ENCODE data around the gene TRIAP1. TPM values are rescaled to one million over a fixed set of nuclear protein-coding genes. Genes with fewer than 3 reads are reported as not detected.

TRIAP1 gene
- polyA plus RNA-seq, 1 of the 3 experiments (the other 2 are of a cell fraction), result 34.1 TPM

- CTCF ChIA-PET, result interaction anchor here (1.5 kb wide), 1 partner anchor 32 kb away, joined by 6 read pairs; no protein-coding TSS in a partner anchor
- Histone ChIP-seq H3K9me2 (no peaks in the 10 kb centered on the region), H3K27ac (ENCODE audit: low read depth in 2 of 2, low read length in 1 of 2) (no peak overlapping the region), H3K9me3 (no peaks in the 10 kb centered on the region), H3K4me2 (no peak overlapping the region), H3F3A (replicated peaks; ENCODE audit: insufficient read depth) (no peaks in the 10 kb centered on the region), H3K36me3 (replicated peaks in 1 of 2; ENCODE audit: control insufficient read depth in 1 of 2, insufficient read depth in 2 of 2, low read length in 1 of 2) (no peaks in the 10 kb centered on the region), H3K79me2 (ENCODE audit: insufficient read depth) (no peaks in the 10 kb centered on the region), H3K4me1 (ENCODE audit: control insufficient read depth in 1 of 2, insufficient read depth in 2 of 2, low read depth in 1 of 2, low read length in 1 of 2) (no peaks in the 10 kb centered on the region; a peak in 1 of 4 replicates), H2AFZ (ENCODE audit: low read depth) (no peak overlapping the region; the same call in 1 of the 2 replicates), H4K20me1 (ENCODE audit: insufficient read depth) (no peaks in the 10 kb centered on the region), H3K9ac (no peak overlapping the region), H3K27me3 (ENCODE audit: insufficient read depth) (no peaks in the 10 kb centered on the region), H3K4me3 (ENCODE audit: low read depth in 2 of 2, low read length in 1 of 2) (no peak overlapping the region)
- POLR2A ChIA-PET, result no interaction called here
- 33% methylated on average over 5 of the region's 5 CpGs for WGBS (ENCODE audit: low lambda C conversion rate)
- no peak for DNase-seq
- TF ChIP-seq FOSL2 (IDR thresholded peaks at IDR 0.05; ENCODE audit: borderline replicate concordance, low read depth) (peak; percentile 55; the same call in 1 of the 2 replicates), GABPA (IDR thresholded peaks at IDR 0.05; ENCODE audit: low read depth) (no peak), SMC3 (IDR thresholded peaks at IDR 0.05; ENCODE audit: low read depth, low read length) (no peak), TCF12 (IDR thresholded peaks at IDR 0.05) (peak; percentile 69), GATA2 (CRISPR knock-in tag; IDR thresholded peaks at IDR 0.05) (no peak), SIN3A (IDR thresholded peaks at IDR 0.05; ENCODE audit: borderline replicate concordance, low read depth, low read length) (no peak), USF2 (IDR thresholded peaks at IDR 0.05; ENCODE audit: borderline replicate concordance, low read depth, low read length) (no peak), EP300 (IDR thresholded peaks at IDR 0.05; ENCODE audit: borderline replicate concordance in 1 of 2, low read depth in 1 of 2, low read length in 1 of 2) (no peak), ZBTB33 (IDR thresholded peaks at IDR 0.05; ENCODE audit: borderline replicate concordance, low read depth) (no peak), NRF1 (IDR thresholded peaks at IDR 0.05; ENCODE audit: low read depth, low read length) (no peak), MEF2A (IDR thresholded peaks at IDR 0.05; ENCODE audit: borderline replicate concordance, low read depth) (no peak), USF1 (IDR thresholded peaks at IDR 0.05; ENCODE audit: borderline replicate concordance, low read depth) (no peak), NFIC (IDR thresholded peaks at IDR 0.05; ENCODE audit: borderline replicate concordance) (no peak), IRF3 (IDR thresholded peaks at IDR 0.05; ENCODE audit: low read depth, low read length) (no peak), RAD21 (IDR thresholded peaks at IDR 0.05; ENCODE audit: low read length) (no peak), REST (IDR thresholded peaks at IDR 0.05; ENCODE audit: low read depth, low read length) (no peak), FOXM1 (IDR thresholded peaks at IDR 0.05; ENCODE audit: low read depth) (no peak), POLR2AphosphoS5 (IDR thresholded peaks at IDR 0.05; ENCODE audit: low read depth, low read length) (no peak), CHD2 (IDR thresholded peaks at IDR 0.05; ENCODE audit: low read length, partially characterized antibody) (no peak), ELF1 (IDR thresholded peaks at IDR 0.05) (no peak), RCOR1 (IDR thresholded peaks at IDR 0.05; ENCODE audit: low read length) (no peak), FOXJ3 (CRISPR knock-in tag; IDR thresholded peaks at IDR 0.05) (no peak), TEAD4 (IDR thresholded peaks at IDR 0.05; ENCODE audit: borderline replicate concordance, insufficient read depth) (no peak), MXI1 (IDR thresholded peaks at IDR 0.05; ENCODE audit: low read depth, low read length) (no peak), CTCF (IDR thresholded peaks at IDR 0.05) (no peak)
Measured at GRCh38 chr12:120399531-120399930, 46.7 kb downstream of the TRIAP1 start.
